Raji (cell line): Measurements from ENCODE around the gene CDKN2AIPNL.

Experiments used
- POLR2A ChIP-seq: IDR thresholded peaks from 2 replicates; pipeline ENCODE4 v1.6.1; 2011; ENCODE audit warnings: low read depth, low read length, control low read depth; ENCODE audit not compliant: insufficient read depth

Gene CDKN2AIPNL, protein sequence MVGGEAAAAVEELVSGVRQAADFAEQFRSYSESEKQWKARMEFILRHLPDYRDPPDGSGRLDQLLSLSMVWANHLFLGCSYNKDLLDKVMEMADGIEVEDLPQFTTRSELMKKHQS

DNA sequence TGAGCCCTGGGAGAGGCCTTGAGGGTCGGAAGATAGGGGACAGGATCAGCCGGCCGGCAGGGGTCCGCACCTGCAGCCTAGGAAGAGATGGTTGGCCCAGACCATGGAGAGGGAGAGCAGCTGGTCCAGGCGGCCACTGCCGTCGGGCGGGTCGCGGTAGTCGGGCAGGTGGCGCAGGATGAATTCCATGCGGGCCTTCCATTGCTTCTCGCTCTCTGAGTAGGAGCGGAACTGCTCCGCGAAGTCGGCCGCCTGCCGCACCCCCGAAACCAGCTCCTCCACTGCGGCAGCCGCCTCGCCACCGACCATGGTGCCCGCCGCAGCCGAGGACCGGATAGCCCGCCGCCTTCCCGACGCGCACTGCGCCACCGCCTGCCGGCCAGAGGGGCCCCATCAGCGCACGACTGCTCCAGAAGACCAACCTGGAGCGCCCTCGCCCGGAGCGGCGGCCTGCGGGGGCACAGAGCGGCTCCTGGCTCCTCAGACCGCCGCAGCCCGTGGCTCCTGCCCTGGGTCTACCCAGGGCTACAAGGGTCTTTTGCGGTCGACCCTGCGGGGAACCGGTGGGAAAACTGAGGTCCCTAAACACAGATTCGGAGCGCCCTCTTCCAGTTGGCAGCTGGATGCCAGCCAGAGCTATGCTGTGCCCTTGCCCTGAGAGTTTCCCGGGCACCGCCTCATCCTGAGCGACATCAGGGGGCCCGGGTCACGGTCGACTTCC, at the start of gene CDKN2AIPNL:
CDKN2AIPNL (minus strand) TSS at position 336 of the 721 bp plus-strand sequence; CDS start at position 309, 27 bp downstream.
- TF ChIP-seq POLR2A: peak; percentile 91

DNA sequence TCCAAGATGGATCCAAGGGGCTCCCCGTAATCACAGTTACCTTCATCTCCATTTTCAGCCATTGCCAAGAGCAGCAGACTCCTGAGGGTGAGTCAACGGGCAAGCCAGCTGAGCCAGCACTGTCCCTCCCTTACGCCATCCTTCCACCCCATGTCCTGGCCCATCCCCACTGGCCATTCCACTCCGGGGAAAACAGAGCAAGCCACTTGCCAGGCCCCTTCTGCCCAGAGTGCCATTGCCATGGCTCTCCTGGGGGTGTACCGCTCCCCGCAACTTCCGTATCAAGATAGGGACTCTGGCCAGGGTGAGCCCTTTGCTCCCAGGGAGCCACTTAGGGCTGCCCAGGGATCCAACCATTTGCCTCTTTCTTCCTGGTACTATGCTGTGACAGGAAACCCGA, 48.9 kb upstream of the CDKN2AIPNL start:
- no peak for TF ChIP-seq POLR2A

DNA sequence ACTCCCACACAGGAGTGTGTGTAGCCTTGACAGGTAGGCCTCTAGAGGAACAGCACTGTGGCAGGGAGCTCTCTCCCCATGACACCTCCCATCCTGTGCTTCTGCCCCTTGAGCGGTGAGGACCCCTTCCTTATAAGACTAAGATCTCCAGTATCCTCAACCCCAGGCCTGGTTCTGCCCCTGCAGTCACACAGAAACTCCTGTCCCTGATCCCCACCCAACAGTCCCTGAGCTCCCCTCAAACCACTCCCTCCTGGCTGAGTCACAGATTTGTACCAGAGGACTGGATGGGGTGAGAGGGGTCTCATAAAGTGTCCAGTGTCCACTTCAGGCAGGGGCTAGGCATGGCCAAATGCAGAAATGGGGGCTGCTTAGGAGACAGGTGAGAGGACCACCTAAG, 47.8 kb upstream of the CDKN2AIPNL start:
- no peak for TF ChIP-seq POLR2A

DNA sequence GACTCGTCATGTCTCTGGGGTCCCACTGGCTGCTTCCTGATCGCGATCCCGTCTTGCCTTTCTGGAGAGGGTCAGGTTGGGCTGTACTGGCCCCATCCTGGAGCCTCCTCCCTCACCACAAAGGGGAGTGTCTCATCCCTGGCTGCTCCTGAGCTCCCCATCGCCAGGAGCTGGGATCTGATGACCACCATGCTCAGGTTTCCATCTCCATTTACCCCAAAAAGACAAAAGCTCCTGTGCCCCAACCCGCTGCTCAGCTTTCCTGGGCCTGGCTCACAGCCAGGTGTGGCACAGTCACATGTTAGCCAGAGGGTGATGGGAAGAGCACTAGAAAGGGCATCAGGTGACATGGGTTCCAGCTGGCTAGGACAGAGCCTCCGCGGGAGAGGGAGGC, 47.3 kb upstream of the CDKN2AIPNL start:
- no peak for TF ChIP-seq POLR2A

- no peak for TF ChIP-seq POLR2A
Measured at GRCh38 chr5:134458234-134459009, 46.7 kb upstream of the CDKN2AIPNL start.

DNA sequence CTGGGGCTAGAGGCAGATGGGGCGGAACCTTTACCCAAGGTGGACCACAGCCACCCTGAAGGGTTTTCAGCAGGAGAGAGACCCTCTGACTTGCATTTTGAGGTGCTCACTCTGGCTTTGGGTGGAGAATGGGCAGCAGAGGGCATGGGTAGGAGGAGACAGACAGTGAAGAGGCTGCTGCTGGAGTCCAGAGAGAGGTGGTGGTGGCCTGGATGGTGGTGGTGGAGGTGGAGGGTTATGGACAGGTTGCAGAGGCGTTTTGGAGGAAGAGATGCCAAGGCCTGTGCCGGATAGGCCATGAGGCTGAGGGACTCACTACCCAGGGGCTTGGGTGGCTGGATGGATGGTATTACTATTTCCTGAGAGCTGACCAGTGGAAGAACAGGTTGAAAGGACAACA, 46.1 kb upstream of the CDKN2AIPNL start:
- TF ChIP-seq POLR2A: no peak

- no peak for TF ChIP-seq POLR2A
Measured at GRCh38 chr5:134456825-134457224, 45.1 kb upstream of the CDKN2AIPNL start.

GRCh38 chr5:134455466-134455865, 43.8 kb upstream of the CDKN2AIPNL start:
- no peak for TF ChIP-seq POLR2A

GRCh38 chr5:134453016-134453415, 41.3 kb upstream of the CDKN2AIPNL start:
- TF ChIP-seq POLR2A: no peak

DNA sequence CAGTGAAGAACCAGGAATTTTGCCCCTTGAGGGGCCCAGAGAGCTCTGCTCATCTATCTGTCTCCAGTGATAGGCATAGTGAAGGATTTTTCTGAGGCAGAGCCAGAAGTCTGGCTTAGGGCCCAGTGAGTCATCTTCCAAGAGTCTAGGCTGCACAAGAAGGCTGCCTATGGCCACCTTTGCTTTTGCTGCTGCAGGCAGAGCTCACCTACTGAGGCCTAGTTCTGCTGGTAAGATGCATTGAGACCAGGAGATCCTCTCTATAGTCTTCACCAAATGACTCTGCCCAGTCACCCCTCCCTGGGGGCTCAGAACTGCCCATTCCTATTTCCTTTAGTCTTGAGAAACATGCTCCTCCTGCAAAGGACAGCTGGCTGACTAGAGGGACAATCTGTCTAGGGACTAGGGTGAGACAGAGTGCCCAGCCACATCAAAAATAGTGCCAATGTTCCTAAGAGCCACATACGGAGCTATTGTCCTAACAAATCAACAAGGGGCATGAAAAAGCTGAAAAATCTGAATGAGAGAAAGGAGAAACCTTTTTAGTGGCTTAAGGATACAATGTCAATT, 40.3 kb upstream of the CDKN2AIPNL start:
- TF ChIP-seq POLR2A: no peak

DNA sequence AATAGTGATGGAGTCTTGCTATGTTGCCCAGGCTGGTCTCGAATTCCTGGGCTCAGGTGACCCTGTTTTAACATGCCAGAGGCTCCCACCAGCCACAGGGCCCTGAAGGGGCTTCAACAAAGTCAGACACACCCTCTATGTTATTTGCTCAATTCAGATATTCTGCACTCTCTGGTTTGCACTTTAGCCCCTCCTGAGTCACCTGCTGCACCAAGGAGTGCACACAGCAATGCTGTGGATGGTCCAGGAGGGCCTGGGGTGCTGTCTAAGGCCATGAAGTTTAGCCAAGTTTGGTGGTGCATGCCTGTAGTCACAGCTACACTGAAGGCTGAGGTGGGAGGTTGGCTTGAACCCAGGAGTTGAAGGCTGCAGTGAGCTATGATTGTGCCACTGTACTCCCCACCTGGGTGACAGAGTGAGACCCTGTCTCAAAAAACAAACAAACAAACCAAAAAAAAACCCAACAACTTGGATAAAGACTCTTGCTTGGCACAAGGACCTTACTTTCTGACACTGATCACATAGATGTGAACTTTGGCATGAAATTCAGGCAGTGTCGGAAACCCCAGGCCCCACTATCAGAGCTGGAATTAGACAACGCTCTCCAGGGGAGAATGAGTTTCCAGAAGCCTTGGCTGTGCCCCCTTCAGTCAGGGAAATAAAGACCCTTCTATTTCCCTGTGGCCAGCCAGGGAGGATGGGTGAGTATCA, 39.7 kb upstream of the CDKN2AIPNL start:
- TF ChIP-seq POLR2A: no peak

GRCh38 chr5:134450374-134450773, 38.7 kb upstream of the CDKN2AIPNL start:
- TF ChIP-seq POLR2A: no peak

DNA sequence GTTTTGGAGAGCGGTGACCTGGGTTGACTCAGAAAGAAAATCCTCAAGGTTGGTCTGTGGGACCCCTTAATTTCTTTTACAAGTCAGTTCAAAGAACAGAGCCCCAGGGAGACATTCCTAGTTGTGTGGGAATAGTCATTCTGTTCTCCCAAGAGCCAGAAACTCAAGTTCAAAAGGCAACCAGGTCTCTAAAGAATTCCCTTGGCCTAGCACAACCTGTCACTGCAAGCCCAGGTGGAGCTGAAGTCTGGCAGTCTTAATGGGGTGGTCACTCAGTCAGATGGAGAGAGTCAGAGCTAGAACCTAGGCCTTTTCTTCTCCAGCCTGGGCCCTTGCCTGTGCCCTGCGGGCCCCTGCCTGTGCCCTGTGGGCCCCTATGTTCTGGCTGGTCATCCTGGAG, 37.5 kb upstream of the CDKN2AIPNL start:
- no peak for TF ChIP-seq POLR2A

- 0 out of 2 replicates have a peak, but pooled peaks have one; percentile 18 for TF ChIP-seq POLR2A
Measured at GRCh38 chr5:134447815-134448520, 36.3 kb upstream of the CDKN2AIPNL start.
